Upper lobe of right lung (tissue), 1 donor: ENCODE results near the gene HCFC1. TPM values are rescaled to one million over a fixed set of nuclear protein-coding genes. Genes with fewer than 3 reads are reported as not detected.

Source experiments
- ATAC-seq: fragments of 200-7000 bp; cut with Tn5 transposase; one replicate; pipeline ENCODE4 v1.9.1; 2020; ENCODE audit warnings: mild to moderate bottlenecking, moderate library complexity
- DNase-seq: peaks from one replicate; pipeline ENCODE4 v3.0.0-alpha.2; 2020
- H3K27ac ChIP-seq: fragments of 200-600 bp; one replicate; pipeline ENCODE4 v1.8.0; 2022
- H3K27me3 ChIP-seq: fragments of 200-600 bp; one replicate; pipeline ENCODE4 v1.8.0; 2022; ENCODE audit warnings: mild to moderate bottlenecking
- H3K36me3 ChIP-seq: fragments of 200-600 bp; one replicate; pipeline ENCODE4 v1.8.0; 2022
- H3K4me1 ChIP-seq: fragments of 200-600 bp; one replicate; pipeline ENCODE4 v1.8.0; 2022
- H3K4me3 ChIP-seq: fragments of 200-600 bp; one replicate; pipeline ENCODE4 v1.8.0; 2022; ENCODE audit warnings: mild to moderate bottlenecking
- H3K9me3 ChIP-seq: fragments of 200-600 bp; one replicate; pipeline ENCODE4 v1.8.0; 2022
- CTCF ChIP-seq: fragments of 200-600 bp; IDR thresholded peaks from one replicate; pipeline ENCODE4 v1.8.0; 2022; ENCODE audit warnings: antibody characterized with exemption
- intact Hi-C: fragments of 100-400 bp; cut with DNase I; formaldehyde crosslinking; loops from one replicate; pipeline ENCODE4 v1.11.0; 2022
- microRNA-seq: library from miRNA; unstranded; fragments of <30 nt; microRNA quantifications from one replicate; pipeline ENCODE4 v1.2.0, GENCODE V29; 2020; ENCODE audit warnings: borderline microRNAs expressed
- total RNA-seq: library from RNA; stranded (reverse); fragmentation: NEBNext Ultra II Directional; extraction: Animal tissue kit (Norgen Biotek cat#: 25700); gene quantifications from one replicate; pipeline ENCODE4 v1.2.1, GENCODE V29; 2021
- donor health status: DM: no; HTN: yes; CAD: no; lungs with severe emphysema.

Gene HCFC1
- total RNA-seq, 1 donor from 2014 or later = 47.5 TPM

GRCh38 chrX:153897899-153898298 is 73.7 kb downstream of the HCFC1 start:
- H3K4me3 ChIP-seq = no peak overlapping the region
- no peaks in the 10 kb centered on the region for H3K9me3 ChIP-seq
- no peaks in the 10 kb centered on the region for H3K27me3 ChIP-seq
- no peak for TF ChIP-seq CTCF
- DNase-seq (no peak), ATAC-seq (no peak)
- H3K27ac ChIP-seq = no peak overlapping the region
- no peaks in the 10 kb centered on the region for H3K4me1 ChIP-seq
- intact Hi-C loops = no loop called here
- no peaks in the 10 kb centered on the region for H3K36me3 ChIP-seq

Small RNA genes lying within 50 kb of the gene (microRNA-seq; reads per million reads assigned to microRNA genes)
- gene MIR3202-1 = not detected
- gene MIR3202-2 = not detected
- gene MIR718 = not detected

Other genes starting within 250 kb of the HCFC1 start
- gene BCAP31, start 247.4 kb downstream of the HCFC1 start, total RNA-seq = 233 TPM
- 15.1 TPM for gene ABCD1, start 247.0 kb downstream of the HCFC1 start, total RNA-seq
- 3.3 TPM for gene PLXNB3, start 207.6 kb downstream of the HCFC1 start, total RNA-seq
- gene SRPK3, start 190.8 kb downstream of the HCFC1 start, total RNA-seq = not detected
- gene IDH3G, start 177.4 kb downstream of the HCFC1 start, total RNA-seq = 42.7 TPM
- 204 TPM for gene SSR4, start 177.2 kb downstream of the HCFC1 start, total RNA-seq
- gene PDZD4, start 141.3 kb downstream of the HCFC1 start, total RNA-seq = 8.3 TPM
- 1.2 TPM for gene L1CAM, start 85.6 kb downstream of the HCFC1 start, total RNA-seq
- 3.0 TPM for gene AVPR2, start 67.1 kb downstream of the HCFC1 start, total RNA-seq
- 69.8 TPM for gene ARHGAP4, start 45.6 kb downstream of the HCFC1 start, total RNA-seq
- 84.6 TPM for gene NAA10, start 36.8 kb downstream of the HCFC1 start, total RNA-seq
- gene RENBP, start 27.2 kb downstream of the HCFC1 start, total RNA-seq = 46.4 TPM
- gene TMEM187, start 936 bp upstream of the HCFC1 start, total RNA-seq = 9.0 TPM
- gene IRAK1, start 48.1 kb upstream of the HCFC1 start, total RNA-seq = 89.4 TPM
- gene MECP2, start 125.9 kb upstream of the HCFC1 start, total RNA-seq = 58.6 TPM
- not detected for gene OPN1LW, start 172.4 kb upstream of the HCFC1 start, total RNA-seq
- not detected for gene OPN1MW, start 210.8 kb upstream of the HCFC1 start, total RNA-seq
- gene OPN1MW2, start 247.9 kb upstream of the HCFC1 start, total RNA-seq = not detected